ENCODE results near the gene TMPRSS13.

The TMPRSS13 gene

DNA sequence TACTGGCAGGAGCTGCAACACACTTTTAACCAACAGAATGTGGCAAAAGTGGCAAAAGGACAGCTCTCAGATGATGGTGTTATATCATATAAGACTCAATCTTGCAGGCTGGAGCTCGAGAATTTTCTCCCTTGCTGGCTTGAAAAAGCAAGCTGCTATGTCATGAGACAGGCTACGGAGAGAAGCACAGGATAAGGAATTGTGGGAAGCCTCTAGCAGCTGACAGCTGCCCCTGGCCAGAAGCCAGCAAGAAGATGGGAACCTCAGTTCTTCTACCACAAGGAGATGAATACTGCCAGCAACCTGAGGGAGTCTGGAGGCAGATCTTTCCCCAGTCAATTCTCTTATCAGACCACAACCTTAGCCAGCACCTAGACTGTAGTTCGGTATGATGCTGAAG is 77.3 kb downstream of the TMPRSS13 start:
- TF ChIP-seq, protein P1, sequence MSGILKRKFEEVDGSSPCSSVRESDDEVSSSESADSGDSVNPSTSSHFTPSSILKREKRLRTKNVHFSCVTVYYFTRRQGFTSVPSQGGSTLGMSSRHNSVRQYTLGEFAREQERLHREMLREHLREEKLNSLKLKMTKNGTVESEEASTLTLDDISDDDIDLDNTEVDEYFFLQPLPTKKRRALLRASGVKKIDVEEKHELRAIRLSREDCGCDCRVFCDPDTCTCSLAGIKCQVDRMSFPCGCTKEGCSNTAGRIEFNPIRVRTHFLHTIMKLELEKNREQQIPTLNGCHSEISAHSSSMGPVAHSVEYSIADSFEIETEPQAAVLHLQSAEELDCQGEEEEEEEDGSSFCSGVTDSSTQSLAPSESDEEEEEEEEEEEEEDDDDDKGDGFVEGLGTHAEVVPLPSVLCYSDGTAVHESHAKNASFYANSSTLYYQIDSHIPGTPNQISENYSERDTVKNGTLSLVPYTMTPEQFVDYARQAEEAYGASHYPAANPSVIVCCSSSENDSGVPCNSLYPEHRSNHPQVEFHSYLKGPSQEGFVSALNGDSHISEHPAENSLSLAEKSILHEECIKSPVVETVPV (CRISPR knock-in tag; IDR thresholded peaks at IDR 0.05) = no peak
- TF ChIP-seq BACH2 (CRISPR knock-in tag; IDR thresholded peaks at IDR 0.05; ENCODE audit: borderline replicate concordance) (no peak), GLIS3 (CRISPR knock-in tag; IDR thresholded peaks at IDR 0.05) (no peak), ZNF565 (CRISPR knock-in tag; conservative IDR thresholded peaks at IDR 0.05; ENCODE audit: low read depth) (no peak), CSDC2 (CRISPR knock-in tag; IDR thresholded peaks at IDR 0.05) (no peak), ZC3H10 (CRISPR knock-in tag; IDR thresholded peaks at IDR 0.05) (no peak), ZFP30 (CRISPR knock-in tag; IDR thresholded peaks at IDR 0.05) (no peak)

DNA sequence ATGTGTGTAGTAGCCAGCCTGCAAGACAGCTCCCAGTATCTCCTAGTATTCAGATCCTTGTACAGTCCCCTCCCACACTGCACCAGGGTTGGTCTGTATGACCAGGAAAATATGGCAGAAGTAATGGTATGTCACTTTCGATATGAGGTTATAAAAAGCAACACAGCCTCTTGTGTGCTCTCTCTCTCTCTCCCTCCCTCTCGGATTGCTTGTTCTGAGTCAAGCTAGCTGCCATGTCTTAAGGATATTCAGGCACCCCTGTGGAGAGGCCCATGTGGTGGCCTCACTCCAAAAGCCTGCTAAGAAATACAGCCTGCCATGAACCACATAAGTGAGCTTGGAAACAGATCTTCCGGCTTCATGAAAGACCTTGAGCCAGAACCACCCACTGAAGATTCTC is 78.1 kb downstream of the TMPRSS13 start:
- no peak for ATAC-seq
- TF ChIP-seq OSR1 (CRISPR knock-in tag; IDR thresholded peaks at IDR 0.05) = no peak
- no peak for TF ChIP-seq ZNF565 (CRISPR knock-in tag; conservative IDR thresholded peaks at IDR 0.05; ENCODE audit: low read depth)
- TF ChIP-seq RARB (CRISPR knock-in tag; IDR thresholded peaks at IDR 0.05) = no peak
- no peak for TF ChIP-seq TCF4 (CRISPR knock-in tag; IDR thresholded peaks at IDR 0.05; ENCODE audit: borderline replicate concordance)
- no peak for TF ChIP-seq ZFP3 (CRISPR knock-in tag; IDR thresholded peaks at IDR 0.05)
- TF ChIP-seq, protein P2, sequence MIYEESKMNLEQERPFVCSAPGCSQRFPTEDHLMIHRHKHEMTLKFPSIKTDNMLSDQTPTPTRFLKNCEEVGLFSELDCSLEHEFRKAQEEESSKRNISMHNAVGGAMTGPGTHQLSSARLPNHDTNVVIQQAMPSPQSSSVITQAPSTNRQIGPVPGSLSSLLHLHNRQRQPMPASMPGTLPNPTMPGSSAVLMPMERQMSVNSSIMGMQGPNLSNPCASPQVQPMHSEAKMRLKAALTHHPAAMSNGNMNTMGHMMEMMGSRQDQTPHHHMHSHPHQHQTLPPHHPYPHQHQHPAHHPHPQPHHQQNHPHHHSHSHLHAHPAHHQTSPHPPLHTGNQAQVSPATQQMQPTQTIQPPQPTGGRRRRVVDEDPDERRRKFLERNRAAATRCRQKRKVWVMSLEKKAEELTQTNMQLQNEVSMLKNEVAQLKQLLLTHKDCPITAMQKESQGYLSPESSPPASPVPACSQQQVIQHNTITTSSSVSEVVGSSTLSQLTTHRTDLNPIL (CRISPR knock-in tag; IDR thresholded peaks at IDR 0.05; ENCODE audit: low read depth) = no peak
- TF ChIP-seq PPARA (CRISPR knock-in tag; IDR thresholded peaks at IDR 0.05; ENCODE audit: borderline replicate concordance) = no peak
- TF ChIP-seq, protein P1 (CRISPR knock-in tag; IDR thresholded peaks at IDR 0.05) = no peak
- TF ChIP-seq, protein P3, sequence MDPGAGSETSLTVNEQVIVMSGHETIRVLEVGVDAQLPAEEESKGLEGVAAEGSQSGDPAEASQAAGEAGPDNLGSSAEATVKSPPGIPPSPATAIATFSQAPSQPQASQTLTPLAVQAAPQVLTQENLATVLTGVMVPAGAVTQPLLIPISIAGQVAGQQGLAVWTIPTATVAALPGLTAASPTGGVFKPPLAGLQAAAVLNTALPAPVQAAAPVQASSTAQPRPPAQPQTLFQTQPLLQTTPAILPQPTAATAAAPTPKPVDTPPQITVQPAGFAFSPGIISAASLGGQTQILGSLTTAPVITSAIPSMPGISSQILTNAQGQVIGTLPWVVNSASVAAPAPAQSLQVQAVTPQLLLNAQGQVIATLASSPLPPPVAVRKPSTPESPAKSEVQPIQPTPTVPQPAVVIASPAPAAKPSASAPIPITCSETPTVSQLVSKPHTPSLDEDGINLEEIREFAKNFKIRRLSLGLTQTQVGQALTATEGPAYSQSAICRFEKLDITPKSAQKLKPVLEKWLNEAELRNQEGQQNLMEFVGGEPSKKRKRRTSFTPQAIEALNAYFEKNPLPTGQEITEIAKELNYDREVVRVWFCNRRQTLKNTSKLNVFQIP (CRISPR knock-in tag; IDR thresholded peaks at IDR 0.05; ENCODE audit: borderline replicate concordance, low read depth) = no peak

More for the DNA sequence above, 77.3 kb downstream of the TMPRSS13 start:
- no peak for ATAC-seq

All from SK-N-SH treated with all-trans-retinoic acid at 6 μM for 48 hours (cell line).